Fibroblast of the aortic adventitia (primary cell): ENCODE data around the gene APCDD1L. TPM values are rescaled to one million over a fixed set of nuclear protein-coding genes. Genes with fewer than 3 reads are reported as not detected.

Experiments used
- DNase-seq: peaks from one replicate; pipeline ENCODE4 v3.0.0-alpha.2; 2010; ENCODE audit warnings: low read depth
- H3K4me3 ChIP-seq: 2 replicates; pipeline ENCODE4 v1.5.1; 2011; ENCODE audit warnings: low read depth, mild to moderate bottlenecking, control low read depth, low read length, moderate library complexity
- CTCF ChIP-seq: IDR thresholded peaks from 2 replicates; pipeline ENCODE4 v1.5.1; 2011; ENCODE audit warnings: mild to moderate bottlenecking, low read length, control low read depth, inconsistent platforms; ENCODE audit not compliant: insufficient read depth
- total RNA-seq: library from RNA; depleted of rRNA; stranded (reverse); fragments of >200 nt; gene quantifications from 2 replicates; pipeline ENCODE4 v1.2.3, GENCODE V29; 2012; ENCODE audit warnings: low replicate concordance

APCDD1L gene
- 1.6 and 20.8 TPM in 2 replicates for total RNA-seq

DNA sequence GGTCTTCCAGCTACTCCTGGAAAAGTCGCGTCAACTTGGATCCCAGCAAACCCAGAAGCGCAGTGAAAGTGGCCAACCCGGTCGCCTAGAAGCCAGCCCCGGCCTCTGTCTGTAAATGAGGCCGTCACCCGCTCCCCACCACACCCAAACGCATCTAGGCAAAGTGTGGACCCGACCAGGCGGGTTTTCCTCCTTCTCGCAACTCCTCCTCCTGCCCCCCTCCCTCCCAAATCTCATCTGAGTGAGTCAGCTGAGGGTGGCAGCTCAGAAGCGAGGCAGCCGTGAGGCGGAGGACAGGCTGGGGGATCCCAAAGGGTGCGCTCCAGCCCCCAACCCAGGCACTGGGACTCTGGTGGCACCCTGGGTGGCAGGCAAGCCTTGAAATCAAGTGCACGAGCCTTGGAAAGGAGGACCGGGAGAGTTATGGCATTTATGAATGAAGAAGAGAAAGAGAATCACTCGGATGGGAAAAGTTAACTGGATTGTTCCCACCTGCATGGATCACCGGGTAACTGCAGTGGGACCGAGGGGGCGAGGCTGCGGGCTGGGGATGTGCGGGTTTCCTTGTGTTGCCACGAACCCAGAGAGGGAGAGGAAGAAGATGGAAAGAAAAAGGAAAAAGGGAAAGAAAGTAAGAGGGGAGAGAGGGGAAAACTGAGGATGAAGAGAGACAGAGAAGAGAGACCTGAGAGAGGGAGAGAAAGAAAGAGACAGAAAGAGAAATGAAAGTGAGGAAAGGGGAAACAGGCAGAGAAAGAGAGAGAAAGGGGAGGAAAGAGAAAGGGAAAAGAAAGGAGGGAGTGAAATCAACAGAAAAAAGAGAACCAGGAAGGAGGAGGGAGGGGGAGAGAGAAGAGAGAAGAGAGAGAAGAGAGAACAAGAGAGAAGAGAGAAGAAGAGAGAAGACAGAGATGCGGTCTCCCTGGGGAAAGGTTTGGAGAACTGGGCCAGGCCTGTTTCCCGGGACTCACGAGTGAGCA lies at the start of gene APCDD1L:
APCDD1L (minus strand) TSS at position 167 of the 980 bp plus-strand sequence. CDS start 692 bp downstream, outside the sequence.
- TF ChIP-seq CTCF = no peak
- peak within 1 kb of the TSS; percentile 66 for H3K4me3 ChIP-seq
- peak; percentile 64 for DNase-seq

DNA sequence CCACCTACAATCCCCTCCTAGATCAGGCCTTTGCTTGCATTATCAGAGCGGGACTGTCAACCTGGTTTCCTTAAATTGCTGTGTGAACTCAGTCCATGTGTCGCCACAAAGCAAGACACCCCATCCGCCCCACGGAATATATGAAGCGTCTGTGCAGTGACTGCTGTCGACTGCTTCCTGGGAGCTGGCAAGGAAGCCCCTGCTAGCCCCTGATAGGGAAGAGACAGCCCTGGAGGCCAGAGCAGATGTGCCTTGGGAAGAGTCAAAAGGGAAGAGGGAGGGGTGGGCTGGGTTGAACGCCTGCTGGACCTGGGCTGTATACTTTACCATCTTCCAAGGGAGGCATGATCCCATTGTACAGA lies 44.1 kb upstream of the APCDD1L start:
- no peak for DNase-seq
- no peak for TF ChIP-seq CTCF

DNA sequence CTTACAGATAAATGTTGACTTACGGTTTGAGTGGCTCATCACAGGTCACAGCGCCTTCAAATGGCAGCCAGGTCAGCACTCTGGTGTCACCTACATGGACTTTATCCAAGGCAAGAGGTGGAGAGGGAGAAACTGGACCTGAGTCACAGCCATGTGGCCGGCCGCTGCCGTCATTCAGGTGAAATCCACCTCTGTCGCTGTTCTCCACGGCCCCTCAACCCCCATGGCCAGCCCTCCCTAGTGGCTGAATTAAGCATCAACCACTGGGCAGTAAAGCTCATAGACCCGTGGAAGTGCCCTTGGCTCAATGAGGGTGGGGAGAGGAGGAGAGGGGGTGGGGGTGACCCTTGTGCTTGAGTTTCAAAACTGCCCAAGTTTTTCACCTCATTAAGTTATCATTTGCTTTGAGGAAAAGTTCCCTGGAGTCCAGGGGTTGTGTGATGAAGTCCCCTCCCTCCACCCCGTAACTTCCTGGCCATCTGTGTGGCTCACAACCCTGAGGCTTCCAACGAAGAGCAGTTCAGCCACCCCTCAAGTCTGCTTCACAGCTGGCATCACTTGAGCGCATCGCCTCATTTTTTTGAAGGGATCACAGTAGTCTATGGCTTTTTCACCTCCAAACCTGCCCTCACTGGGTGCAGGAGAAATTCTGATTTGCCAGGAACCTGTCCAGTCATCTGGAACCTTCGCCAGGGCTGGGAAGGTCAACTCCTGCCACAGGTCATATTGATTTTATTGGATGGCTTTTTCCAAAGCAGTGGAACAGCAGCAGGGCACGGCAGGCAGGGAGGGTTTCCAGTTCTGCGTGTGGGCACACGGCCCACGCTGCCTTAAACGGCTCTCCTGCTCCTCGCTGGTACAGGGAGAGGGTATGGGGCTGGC lies 43.5 kb upstream of the APCDD1L start:
- no peak overlapping the region for H3K4me3 ChIP-seq
- TF ChIP-seq CTCF = no peak
- no peak for DNase-seq

More for the DNA sequence above, 44.1 kb upstream of the APCDD1L start:
- H3K4me3 ChIP-seq = no peak overlapping the region

DNA sequence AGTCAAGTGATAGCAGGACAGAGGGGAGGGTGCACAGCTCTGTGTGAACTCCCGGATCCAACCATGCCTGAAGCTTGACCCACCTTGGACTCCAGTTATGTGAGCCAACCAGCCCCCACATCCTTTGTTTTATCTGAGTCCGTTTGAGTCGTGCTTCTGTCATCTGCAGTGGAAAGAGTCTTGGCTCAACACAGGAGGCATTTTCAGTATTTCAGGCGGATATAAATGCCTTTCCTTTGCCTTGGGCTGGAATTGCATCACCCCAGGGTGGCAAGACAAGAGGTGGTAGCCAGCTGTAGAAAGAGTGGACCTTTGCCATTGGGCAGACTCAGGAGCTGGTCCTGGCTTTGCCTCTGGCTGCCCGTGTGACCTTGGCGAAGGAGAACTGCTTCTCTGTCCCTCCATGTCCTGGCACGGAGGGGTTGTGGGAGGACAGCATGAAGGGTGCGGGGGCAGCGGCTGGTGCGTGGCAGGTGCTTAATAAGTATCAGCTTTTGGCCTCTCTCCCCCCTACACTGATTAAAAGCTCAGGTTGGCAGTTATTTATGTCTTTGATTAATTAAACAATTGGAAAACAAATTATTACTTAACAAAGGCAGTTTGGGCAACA lies 42.6 kb upstream of the APCDD1L start:
- DNase-seq = peak; percentile 44
- no peak for TF ChIP-seq CTCF
- H3K4me3 ChIP-seq = no peak overlapping the region

DNA sequence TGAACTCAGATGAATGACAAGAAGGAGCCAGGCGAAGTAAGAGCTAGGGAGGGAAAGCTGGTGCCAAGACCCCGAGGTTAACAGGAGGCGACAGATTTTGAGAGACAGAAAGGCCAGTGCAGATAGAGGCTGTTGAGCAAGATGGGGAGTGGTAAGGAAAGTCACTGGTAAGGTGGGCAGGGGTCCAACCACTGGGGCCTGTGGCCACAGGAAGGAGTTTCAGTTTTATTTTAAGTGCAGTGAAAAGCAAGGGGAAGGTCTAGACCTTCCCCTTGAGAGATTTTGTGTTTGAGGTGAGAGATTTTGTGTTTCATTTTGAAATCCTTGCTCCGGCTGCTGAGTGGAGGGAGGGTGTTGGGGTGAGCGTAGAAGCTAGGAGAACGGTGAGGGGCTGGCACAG lies 41.8 kb upstream of the APCDD1L start:
- DNase-seq = peak; percentile 20
- TF ChIP-seq CTCF = no peak
- no peak overlapping the region for H3K4me3 ChIP-seq

DNA sequence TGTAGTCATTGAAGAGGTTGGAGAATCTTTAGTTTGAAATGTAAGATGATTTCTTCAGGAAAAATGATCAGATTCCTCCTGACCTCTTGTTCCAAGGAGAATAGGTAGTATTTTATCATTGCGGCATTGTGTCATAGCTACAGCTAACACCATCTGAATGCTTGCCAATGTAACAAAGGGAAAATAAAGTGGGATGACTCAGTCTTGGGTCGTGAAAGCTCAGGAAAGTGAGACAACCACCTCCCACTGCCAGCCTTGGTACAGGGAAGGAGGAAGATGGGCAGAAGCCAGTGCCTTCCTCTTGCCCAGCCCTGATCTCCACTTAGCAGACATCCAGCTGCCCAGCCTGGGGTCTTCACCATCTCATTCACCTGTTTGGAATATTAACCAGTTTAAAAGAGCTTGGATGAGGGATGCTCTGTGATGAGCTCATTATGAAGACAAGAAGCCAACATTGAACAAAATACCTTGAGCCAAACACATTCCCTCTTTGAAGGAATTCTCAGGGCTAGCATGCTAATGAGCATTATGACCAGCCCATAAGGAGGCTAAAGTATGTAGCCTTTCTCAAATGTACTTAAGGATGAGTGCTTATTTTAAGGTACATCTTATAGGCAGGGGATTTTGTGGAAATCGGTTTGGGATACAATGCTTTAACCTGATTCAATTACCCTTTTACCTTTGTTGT lies 40.0 kb upstream of the APCDD1L start:
- no peak overlapping the region for H3K4me3 ChIP-seq
- TF ChIP-seq CTCF = no peak
- peak; percentile 87 for DNase-seq
